Measurements from ENCODE around the gene PPP1R1B. TPM values are rescaled to one million over a fixed set of nuclear protein-coding genes. Genes with fewer than 3 reads are reported as not detected.
"Not testable (repeated sequence)": the region's sequence is repeated elsewhere in the genome, so short reads cannot be mapped to it uniquely, and the experiment has no call there.

The PPP1R1B gene
- total RNA-seq, 4 donors from 2014 or later: 0.26 to 22.0 (median 0.68) TPM

DNA sequence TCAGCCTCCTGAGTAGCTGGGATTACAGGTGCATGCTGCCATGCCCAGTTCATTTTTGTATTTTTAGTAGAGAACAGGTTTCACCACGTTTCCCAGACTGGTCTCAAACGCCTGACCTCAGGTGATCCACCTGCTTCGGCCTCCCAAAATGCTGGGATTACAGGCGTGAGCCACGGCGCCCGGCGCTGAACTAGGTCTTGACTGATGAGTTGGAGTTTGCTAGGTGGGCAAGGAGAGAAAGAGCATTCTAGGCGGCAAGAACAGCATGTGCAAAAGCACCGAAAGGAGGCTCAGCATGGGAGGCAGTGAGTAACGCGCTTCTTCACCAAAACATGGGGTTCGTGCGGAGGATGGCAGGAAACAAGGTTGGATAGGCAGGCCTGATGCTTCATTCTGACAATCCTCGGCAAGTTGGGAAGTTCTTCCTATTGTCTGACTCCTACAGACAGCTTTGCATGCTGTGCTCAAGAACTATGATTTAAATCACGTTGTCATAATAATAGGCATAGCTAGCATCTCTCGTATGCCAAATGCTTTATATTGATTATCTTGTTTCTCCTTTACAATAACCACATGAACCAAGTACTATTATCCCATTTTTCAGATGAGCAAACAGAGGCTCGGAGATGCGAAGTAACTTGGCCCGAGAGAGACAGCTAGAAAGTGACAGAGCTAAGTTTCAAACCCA, 45.5 kb upstream of the PPP1R1B start:
- H3K4me1 ChIP-seq: no peaks in the 10 kb centered on the region
- TF ChIP-seq POLR2A (IDR thresholded peaks at IDR 0.05): no peak
- TF ChIP-seq, protein P1, sequence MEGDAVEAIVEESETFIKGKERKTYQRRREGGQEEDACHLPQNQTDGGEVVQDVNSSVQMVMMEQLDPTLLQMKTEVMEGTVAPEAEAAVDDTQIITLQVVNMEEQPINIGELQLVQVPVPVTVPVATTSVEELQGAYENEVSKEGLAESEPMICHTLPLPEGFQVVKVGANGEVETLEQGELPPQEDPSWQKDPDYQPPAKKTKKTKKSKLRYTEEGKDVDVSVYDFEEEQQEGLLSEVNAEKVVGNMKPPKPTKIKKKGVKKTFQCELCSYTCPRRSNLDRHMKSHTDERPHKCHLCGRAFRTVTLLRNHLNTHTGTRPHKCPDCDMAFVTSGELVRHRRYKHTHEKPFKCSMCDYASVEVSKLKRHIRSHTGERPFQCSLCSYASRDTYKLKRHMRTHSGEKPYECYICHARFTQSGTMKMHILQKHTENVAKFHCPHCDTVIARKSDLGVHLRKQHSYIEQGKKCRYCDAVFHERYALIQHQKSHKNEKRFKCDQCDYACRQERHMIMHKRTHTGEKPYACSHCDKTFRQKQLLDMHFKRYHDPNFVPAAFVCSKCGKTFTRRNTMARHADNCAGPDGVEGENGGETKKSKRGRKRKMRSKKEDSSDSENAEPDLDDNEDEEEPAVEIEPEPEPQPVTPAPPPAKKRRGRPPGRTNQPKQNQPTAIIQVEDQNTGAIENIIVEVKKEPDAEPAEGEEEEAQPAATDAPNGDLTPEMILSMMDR (IDR thresholded peaks at IDR 0.05): no peak
- H3K27me3 ChIP-seq: no peaks in the 10 kb centered on the region
- DNase-seq: no peak
- intact Hi-C loops (cut with DNase I; ENCODE audit: low total_unique reads): no loop called here
- H3K4me3 ChIP-seq: no peak overlapping the region
- no peak overlapping the region for H3K27ac ChIP-seq
- no peaks in the 10 kb centered on the region for H3K9me3 ChIP-seq
- H3K36me3 ChIP-seq: no peaks in the 10 kb centered on the region

DNA sequence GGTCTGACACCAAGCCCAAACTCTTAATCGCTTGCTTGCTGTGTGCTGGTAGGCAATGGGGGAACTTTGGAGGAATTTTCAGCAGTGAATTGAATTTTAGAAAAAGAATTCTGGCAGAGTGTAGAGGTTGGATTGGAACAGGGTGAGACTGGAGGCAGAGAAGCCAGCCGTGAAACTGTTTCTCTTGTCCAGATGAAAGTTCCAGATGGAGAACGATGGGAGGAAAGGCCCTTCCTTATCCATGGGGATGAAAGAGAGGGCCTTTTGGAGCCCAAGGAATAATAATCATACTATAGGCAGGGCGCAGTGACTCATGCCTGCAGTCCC, 45.0 kb upstream of the PPP1R1B start:
- Histone ChIP-seq H3K27me3 (no peaks in the 10 kb centered on the region), H3K4me1 (no peaks in the 10 kb centered on the region), H3K9me3 (no peaks in the 10 kb centered on the region), H3K27ac (no peak overlapping the region), H3K4me3 (no peak overlapping the region), H3K36me3 (no peaks in the 10 kb centered on the region)
- no peak for TF ChIP-seq POLR2A (IDR thresholded peaks at IDR 0.05)
- TF ChIP-seq, protein P1 (IDR thresholded peaks at IDR 0.05): no peak
- DNase-seq: no peak
- intact Hi-C loops (cut with DNase I; ENCODE audit: low total_unique reads): no loop called here

DNA sequence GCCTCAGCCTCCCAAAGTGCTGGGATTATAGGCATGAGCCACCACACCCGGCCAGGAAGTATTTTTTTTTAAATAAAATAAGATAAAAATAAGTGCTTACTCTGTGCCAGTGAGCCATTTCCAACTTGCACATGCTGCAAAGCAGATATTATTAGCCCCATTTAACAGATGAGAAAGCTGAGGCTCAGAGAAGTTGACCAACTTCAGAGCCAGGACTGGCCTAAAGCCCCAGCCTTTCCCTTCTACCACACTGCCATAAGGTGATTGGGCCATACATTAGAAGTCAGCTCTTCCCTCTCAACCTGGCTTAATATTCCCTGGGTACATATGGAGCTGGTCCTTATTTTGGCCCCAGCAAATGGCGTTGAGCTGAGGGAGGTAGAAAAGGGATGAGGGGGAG, 44.1 kb upstream of the PPP1R1B start:
- no peaks in the 10 kb centered on the region for H3K36me3 ChIP-seq

DNA sequence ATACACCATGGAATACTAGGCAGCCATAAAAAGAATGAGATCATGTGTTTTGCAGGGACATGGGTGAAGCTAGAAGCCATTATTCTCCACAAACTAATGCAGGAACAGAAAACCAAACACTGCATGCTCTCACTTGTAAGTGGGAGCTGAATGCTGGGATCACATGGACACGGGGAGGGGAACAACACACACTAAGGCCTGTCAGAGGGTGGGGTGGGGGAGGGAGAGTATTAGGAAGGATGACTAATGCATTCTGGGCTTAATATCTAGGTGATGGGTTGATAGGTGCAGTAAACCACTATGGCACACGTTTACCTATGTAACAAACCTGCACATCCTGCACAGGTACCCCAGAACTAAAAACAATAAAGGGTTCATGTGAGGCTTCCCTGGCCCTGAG, 36.6 kb upstream of the PPP1R1B start:
- H3K4me3 ChIP-seq; DNase-seq; H3K27me3 ChIP-seq; H3K9me3 ChIP-seq; intact Hi-C loops (cut with DNase I; ENCODE audit: low total_unique reads); H3K27ac ChIP-seq; H3K4me1 ChIP-seq; H3K36me3 ChIP-seq: not testable (repeated sequence)

More for the DNA sequence above, 44.1 kb upstream of the PPP1R1B start:
- Histone ChIP-seq H3K9me3 (no peaks in the 10 kb centered on the region), H3K27ac (no peak overlapping the region), H3K4me3 (no peak overlapping the region), H3K27me3 (no peaks in the 10 kb centered on the region), H3K4me1 (no peaks in the 10 kb centered on the region)
- intact Hi-C loops (cut with DNase I; ENCODE audit: low total_unique reads): no loop called here
- no peak for TF ChIP-seq POLR2A (IDR thresholded peaks at IDR 0.05)
- TF ChIP-seq, protein P1 (IDR thresholded peaks at IDR 0.05): no peak
- no peak for DNase-seq

DNA sequence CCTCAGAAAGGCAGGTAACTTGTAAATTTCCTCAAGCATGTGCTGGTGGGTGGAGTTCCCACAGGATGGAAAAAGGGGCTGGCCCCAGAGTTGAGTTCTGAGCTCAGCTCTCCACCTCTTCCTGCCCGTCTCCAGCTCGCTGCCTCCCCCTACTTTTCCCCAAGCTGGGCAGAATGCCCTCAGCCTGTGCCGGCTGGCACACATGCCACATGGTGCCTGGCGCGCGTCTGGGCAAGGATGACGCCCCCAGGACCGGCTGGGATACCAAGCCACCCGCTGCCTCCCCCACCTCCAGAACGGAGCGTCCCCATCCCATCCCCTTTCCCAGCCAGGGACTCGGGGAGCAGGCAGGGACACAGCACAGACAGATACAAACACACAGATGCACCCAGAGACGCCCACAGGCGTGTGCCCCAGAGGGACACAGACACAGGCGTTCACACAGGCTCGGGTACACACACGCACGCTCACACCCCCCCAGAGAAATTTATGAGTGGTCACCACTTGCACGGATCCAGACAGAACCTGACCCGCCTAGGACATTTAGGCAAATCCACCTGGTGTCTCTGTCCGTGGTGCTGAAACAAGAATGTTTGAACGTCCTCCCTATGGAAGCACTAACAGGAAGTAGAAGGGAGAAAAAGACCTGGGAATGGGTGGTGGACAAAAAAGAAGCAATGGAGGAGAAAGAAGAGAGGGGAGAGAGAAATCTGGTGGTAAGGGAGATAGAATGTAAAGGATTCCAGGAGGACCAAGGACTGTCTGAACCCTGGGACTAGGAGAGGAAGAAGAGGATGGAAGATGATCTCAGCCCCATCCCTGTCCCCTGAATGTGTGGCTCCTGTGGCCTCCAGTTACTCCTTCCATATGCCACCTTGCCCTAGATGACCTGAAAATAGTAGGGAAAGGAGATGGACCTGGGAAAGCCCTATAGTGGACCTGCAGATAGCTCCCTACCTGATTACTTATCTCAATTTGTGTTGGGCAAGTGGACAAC, 34.5 kb upstream of the PPP1R1B start:
- H3K27ac ChIP-seq: no peak overlapping the region
- H3K4me3 ChIP-seq: no peak overlapping the region
- H3K36me3 ChIP-seq: no peaks in the 10 kb centered on the region
- no peak for DNase-seq
- H3K27me3 ChIP-seq: peaks cover 8 to 18% of the 10 kb centered on the region in 2 donors
- H3K9me3 ChIP-seq: no peaks in the 10 kb centered on the region
- intact Hi-C loops (cut with DNase I; ENCODE audit: low total_unique reads): no loop called here
- no peak for TF ChIP-seq POLR2A (IDR thresholded peaks at IDR 0.05)
- TF ChIP-seq, protein P1 (IDR thresholded peaks at IDR 0.05): no peak
- H3K4me1 ChIP-seq: no peaks in the 10 kb centered on the region
